ENCODE measurements around the gene LCORL.
"Not testable (repeated sequence)": the region's sequence is repeated elsewhere in the genome, so short reads cannot be mapped to it uniquely, and the experiment has no call there.

Gene LCORL

DNA sequence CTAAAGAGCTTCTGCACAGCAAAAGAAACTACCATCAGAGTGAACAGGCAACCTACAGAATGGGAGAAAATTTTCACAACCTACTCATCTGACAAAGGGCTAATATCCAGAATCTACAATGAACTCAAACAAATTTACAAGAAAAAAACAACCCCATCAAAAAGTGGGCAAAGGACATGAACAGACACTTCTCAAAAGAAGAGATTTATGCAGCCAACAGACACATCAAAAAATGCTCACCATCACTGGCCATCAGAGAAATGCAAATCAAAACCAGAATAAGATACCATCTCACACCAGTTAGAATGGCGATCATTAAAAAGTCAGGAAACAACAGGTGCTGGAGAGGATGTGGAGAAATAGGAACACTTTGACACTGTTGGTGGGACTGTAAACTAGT lies 171.3 kb downstream of the LCORL start:
- DNase-seq (ENCODE audit: low read depth): not testable (repeated sequence)

DNA sequence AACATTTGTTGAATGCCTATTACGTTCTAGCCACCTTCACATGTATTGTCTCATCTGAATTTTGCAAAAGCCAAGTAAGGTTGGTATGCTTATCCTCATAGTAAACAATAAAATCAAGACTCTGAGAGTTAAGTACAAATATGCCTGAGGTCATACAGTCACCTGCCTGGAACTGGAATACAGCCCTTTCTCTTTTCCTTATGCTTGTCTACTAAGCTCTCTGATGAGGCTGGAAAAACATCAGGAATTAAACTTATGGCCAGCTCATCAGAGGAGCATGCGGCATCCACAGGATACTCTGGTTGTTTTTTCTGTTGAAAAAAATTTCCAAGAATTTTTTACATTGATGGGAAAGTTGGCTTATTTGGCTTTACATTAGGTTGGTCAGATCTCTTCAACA lies 175.3 kb downstream of the LCORL start:
- no peak for DNase-seq (ENCODE audit: low read depth)

DNA sequence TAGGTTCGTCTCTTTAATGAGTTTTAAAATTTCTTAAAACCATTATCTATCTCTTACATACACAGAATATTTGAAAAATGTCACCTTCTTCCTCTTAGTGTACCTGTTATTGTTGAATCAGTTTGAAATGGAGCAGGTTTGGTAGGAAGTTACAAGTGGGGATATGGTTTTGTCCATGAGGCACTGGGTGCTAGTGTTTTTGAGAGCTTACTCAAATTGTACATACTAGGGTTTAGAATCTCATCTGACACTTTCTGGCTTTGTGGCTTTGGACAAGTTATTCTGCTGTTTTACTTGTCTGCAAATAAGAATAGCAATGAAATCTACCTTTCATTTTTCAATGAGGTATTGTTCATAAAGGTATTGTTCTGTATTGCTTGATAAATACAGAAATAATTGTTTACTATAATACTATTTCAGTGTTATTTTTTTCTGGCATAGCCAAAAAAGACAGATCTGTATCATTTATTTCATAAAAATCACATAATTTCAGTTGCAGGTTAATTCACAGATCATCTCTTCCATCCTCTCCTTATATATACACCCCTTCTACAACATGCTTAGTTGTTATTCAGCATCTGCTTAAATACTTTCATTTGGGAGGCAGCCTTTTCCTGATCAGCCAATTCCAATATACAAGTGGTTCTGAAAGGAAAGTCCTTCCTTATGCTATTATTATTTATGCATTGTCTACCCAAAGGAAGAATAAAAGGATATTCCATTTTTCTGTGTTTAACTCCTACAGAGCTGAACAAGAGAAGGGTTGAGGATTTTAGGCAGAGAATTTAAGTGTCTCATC lies 197.5 kb downstream of the LCORL start:
- DNase-seq (ENCODE audit: low read depth): no peak

DNA sequence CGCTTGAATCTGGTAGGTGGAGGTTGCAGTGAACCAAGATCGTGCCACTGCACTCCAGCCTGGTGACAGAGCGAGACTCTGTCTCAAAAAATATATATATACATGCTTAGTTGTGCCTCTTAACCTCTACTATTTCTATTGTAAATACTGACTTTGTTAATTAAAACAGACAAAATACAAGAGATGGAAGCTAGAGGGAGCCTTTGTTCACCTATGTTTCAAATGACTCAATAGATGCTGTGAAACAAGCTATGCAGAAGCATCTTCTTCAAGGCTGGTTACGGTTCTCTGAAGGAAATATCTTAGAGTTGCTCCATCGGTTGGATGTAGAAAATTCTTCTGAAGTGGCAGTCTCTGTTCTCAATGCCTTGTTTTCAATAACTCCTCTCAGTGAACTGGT lies 204.5 kb downstream of the LCORL start:
- no peak for DNase-seq (ENCODE audit: low read depth)

DNA sequence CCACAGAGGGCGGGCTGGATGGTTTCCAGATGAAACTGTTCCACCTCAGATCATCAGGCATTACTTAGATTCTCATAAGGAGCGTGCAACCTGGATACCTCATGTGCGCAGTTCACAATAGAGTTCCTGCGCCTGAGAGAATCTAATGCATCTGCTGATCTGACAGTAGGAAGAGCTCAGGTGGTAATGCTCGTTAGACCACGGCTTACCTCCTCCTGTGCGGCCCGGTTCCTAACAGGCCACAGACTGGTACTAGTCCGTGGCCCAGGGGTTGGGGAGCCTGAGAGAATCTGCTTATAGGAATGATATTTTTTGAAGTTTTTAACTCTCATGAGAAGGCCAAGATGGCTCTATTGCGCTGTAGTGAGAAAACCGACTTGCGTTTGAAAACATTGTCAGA lies 205.4 kb downstream of the LCORL start:
- DNase-seq (ENCODE audit: low read depth): no peak

DNA sequence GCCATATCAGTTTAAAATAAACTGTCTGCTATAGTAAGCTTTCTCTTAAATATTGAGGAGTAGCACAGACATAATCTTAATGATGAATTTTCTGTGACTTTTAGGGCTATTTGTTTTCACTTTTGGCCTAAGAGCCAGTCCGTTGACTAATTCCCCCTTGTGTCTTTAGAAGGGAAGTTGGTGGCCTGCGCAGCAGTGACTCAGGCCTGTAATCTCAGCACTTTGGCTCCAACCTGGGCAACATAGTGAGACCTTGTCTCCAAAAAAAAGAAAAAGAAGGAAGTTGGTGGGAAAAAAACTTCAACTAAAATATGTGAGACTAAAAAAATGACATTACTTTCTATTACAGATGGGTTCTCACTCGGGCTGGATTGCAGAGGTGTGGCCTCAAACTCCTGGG lies 207.4 kb downstream of the LCORL start:
- no peak for DNase-seq (ENCODE audit: low read depth)

DNA sequence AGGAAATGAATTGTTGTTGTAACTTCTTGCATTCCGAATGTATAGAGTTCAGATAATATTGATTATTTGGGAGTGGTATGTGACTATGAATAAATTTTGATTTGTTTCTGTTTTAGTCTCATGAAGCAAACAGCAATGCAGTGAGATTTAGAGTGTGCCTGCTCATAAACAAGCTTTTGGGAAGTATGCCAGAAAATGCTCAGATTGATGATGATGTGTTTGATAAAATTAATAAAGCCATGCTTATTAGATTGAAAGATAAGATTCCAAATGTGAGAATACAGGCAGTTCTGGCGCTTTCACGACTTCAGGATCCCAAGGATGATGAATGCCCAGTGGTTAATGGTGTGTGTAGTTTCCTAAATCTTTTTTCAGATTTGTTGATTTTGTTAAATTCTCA lies 208.8 kb downstream of the LCORL start:
- DNase-seq (ENCODE audit: low read depth): no peak

DNA sequence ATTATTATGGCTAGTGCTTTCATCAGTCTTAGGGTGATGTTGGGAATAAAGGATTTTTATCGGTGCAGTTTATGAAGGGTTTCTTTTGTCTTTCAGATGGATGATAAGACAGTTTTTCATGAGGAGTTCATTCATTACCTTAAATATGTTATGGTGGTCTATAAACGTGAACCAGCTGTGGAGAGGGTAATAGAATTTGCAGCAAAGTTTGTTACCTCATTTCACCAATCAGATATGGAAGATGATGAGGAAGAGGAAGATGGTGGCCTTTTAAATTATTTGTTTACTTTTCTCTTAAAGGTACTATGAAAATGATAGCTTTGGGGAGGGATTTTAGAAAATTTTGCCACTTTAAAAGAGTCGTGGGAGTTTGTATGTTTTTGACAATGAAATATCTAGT lies 209.4 kb downstream of the LCORL start:
- DNase-seq (ENCODE audit: low read depth): no peak

DNA sequence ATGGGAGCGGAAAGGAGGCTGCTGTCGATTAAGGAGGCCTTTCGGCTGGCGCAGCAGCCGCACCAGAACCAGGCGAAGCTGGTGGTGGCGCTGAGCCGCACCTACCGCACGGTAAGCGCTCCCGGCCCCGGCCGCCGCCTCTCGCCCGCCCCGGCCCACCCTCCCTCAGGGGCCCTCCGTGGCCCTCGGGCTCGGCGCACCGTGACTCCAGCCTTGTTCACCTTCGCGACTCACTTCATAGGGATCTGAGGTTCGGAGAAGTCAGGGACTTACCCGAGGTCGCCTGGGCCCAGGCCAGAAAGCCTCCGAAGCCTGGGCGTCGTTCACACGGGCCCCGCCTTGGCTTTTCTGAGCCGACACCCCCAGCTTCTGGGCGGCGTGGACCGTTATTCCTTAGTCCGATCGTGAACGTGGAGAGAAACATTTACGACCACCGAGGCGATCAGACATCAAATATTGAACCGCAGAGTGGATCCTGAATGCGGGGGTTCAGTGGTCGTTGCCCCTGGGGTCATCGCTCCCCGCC lies 210.4 kb downstream of the LCORL start:
- DNase-seq (ENCODE audit: low read depth): no peak

DNA sequence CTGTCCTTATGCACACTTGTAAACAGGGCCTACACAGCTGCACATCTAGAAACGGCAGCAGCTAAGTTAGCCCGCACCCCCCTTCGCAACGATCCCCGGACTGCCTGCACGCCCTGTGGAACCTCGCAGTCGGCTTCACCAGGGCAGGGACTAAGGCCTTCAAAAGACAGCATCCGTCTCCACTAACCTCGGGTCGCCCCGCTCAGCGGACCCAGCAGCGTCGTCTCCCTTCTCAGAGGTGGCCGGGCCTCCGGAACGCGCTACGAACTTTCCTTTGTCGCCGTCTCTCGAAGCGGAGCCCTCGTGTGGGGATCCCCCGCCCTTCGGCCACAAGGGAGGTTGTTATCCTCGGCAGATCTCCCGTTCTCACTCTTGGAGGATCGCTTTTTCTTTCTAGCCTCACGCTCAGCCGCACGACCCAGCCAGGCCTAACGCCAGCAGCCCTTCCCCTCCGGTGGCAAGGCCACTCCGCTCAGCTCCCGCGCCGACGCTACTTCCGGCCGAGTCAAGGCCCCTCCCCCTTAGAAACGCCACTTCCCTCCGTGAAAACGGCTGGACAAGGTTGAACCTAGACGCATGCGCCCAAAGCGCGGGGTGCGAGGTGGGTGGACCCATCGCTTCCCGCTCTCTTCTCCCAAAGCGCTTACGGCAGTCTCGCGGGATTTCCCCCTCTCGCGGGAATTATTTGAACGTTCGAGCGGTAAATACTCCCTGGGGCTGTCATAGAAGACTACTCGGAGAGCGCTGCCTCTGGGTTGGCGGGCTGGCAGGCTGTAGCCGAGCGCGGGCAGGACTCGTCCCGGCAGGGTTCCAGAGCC lies 211.1 kb downstream of the LCORL start, which contains the start of the genes DCAF16 and NCAPG:
TSS of gene DCAF16 (minus strand) at position 498 of the 818 bp plus-strand sequence. CDS start 6,616 bp downstream, outside the sequence.
TSS of gene NCAPG (plus strand) at position 720 of the 818 bp plus-strand sequence. CDS start 99 bp downstream, outside the sequence.
- peak; percentile 99 for DNase-seq (ENCODE audit: low read depth)

DNA sequence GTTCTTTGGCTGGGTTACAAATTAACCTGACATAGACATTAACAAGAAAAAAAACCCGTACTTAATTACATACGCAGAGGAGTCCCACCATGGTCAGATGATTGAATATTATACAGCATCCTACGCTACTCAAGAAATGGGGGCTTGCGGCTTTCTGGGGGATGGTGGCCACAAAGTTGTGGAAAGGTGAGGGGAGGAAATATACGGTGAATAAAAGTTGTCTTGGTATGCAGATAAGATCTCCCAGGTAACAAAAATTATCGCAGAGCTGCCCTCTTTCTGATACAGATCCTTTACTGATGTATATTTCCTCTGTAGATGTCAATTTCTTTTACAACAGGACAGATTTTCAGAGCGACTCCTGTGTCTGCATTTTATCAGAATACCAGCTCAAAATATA lies 211.9 kb downstream of the LCORL start:
- DNase-seq (ENCODE audit: low read depth): no peak

DNA sequence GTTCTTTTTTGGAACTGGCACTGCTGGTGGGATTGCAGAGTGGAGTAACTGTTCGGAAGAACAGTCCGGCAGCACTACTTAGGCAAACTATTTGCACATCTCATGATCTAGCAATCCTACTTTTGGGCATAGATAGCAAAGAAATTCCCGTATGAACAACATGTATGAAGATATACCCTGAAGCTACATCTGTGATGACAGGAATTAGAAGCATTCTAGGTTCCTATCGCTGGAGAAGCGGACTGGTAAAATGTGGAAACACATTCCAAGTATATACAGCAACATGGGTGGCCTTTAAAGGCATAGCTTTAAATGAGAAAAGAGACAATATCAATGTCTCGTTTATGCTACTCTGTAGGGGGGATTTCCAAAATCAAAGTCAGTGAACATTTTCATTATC lies 214.1 kb downstream of the LCORL start:
- no peak for DNase-seq (ENCODE audit: low read depth)

DNA sequence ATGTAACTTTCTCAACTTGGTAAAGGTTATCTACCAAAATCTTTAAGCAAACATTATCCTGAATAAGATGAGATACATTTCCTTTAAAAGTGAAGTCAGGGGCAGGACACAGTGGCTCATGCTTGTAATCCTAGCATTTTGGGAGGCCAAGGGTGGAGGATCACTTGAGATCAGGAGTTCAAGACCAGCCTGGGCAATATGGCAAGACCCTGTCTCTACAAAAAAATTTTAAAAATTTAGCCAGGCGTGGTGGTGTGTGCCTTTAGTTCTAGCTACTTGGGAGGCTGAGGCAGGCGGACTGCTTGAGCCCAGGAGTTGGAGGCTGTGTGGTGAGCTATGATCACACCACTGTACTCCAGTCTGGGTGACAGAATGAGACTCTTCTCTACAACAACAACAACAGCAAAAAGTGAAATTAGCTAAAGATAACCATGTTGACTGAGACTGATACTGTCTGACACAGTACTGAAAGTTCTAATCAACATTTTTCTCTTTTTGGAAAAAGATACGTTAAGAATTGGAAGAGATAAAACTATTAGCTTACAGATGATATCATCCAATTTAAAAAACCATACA lies 215.9 kb downstream of the LCORL start:
- DNase-seq (ENCODE audit: low read depth): no peak

DNA sequence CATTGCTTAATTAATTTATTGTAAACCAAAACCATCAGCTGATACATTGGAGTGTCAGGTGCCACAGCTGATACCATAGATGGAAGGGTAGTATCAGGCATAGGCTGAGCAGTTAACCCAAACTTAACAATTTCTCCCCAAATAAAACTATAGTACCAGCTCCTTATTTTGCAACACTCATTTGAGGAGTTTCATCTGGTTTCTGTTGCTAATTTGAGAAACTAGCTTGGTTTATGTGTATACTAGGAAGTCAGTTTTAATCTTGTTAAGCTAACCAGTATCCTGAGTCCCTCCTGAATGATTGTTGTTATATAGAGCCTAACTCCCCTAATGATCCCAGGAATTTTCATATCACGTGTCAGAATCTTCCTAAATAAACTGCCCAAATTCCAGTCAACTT lies 223.7 kb downstream of the LCORL start:
- DNase-seq (ENCODE audit: low read depth): no peak

DNA sequence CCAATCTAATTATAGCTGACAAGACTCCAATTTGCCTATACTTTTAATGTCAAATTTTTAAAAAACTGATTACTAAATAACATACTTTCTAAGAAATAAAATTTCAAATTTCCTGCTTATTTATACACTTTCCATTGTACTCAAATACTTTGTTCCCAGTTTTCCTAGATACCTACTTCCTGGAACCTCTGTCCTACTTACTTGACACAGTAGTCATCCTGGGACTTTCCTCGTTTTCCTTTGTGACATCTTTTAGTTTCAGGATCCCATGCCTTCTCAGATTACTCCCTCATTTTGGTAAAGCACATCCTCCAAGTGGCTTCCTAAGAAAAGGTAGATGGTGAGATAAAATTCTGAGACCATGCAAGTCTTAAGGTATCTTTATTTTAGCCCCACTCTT lies 226.8 kb downstream of the LCORL start:
- DNase-seq (ENCODE audit: low read depth): no peak

Data from stimulated activated CD4-positive, alpha-beta T cell treated with anti-CD3 and anti-CD28 coated beads, Interleukin-2, amount 100 ng/mL, for 4 hours (primary cell).